HG03066 (cell line): Measurements from ENCODE around the gene SEPTIN6.

Experiments
- ATAC-seq: cut with Tn5 transposase; IDR thresholded peaks from one replicate; pipeline ENCODE4 v1.9.1; 2021; ENCODE audit warnings: low read depth; ENCODE audit not compliant: unreplicated experiment

The SEPTIN6 gene

DNA sequence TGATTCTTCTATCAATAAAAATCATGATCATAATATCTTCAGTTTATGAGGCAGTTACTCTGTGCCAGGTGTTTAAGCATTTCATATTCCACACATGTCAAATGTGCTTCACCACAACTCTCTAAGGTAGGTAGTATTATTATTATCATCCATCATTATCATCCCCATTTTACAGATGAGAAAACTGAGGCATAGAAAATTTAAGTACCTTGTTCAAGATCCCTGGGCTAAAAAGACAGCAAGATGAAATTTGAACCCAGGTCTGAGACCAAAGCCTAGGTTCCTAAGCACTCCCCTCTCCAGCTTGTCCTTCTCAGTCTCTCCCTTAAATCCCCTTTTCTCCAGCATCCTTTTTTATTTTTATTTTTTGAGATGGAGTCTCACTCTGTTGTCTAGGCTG lies 33.4 kb downstream of the SEPTIN6 start:
- ATAC-seq, result no peak

DNA sequence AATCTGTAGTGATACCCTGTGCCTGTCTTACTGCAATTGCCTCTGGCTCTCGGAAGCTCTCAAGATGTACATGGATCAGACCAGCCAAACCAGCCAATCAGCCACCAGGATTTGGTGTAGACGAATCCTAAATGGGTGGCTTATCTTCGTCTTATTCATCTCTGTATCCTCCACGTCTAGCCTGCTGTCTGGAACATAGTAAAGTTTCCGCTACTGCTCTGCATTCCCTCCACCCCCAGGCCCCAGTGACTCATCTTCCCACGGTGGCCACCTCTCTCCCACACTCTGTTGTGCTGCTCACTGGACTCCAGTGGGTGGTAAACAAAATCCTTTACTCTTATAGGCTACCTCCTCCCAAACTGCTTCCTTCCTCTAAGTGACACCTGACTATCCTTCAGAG lies 37.8 kb downstream of the SEPTIN6 start:
- ATAC-seq, result no peak

GRCh38 chrX:119654112-119654531 lies 38.8 kb downstream of the SEPTIN6 start:
- ATAC-seq, result no peak

DNA sequence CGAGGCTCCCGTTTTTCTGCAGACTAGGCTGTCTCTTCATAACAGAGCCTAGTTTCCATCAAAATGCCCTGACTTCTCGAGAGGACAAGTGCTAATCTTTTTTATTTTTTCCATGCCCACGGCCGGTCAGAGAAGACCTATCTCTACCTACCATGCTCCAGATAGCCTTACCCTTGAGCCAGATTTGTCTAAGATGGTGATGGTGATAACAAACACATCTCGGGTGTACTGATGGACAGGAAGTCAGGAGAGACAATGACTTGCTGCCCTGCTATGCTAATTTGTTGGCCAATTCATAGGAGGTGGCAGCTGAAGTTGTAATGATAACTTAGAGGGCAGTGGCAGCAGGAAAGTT lies 44.6 kb downstream of the SEPTIN6 start:
- ATAC-seq, result no peak

GRCh38 chrX:119647552-119648420 lies 45.2 kb downstream of the SEPTIN6 start:
- ATAC-seq, result peak; percentile 92

DNA sequence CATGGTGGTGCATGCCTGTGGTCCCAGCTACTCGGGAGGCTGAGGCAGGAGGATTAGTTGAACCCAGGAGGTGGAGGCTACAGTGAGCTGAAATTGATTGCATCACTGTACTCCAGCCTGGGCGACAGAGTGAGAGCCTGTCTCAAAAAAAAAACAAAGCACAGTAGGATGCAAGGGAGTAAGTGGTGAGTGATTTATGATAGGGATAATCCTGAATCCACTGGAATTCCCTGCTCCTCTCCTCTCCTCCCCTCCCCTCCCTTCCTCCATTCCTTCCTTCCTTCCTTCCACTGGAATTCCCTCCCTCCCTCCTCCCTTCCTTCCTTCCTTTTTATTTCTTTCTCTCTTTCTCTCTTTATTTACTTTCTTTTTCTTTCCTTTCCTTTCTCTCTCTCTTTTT lies 45.9 kb downstream of the SEPTIN6 start:
- ATAC-seq, result no peak

- ATAC-seq, result no peak
Measured at GRCh38 chrX:119646515-119646914, 46.5 kb downstream of the SEPTIN6 start.

- ATAC-seq, result no peak
Measured at GRCh38 chrX:119643696-119644095, 49.3 kb downstream of the SEPTIN6 start.
